Keratinocyte (primary cell): ENCODE measurements around the gene DEFB131A.
"Not testable (repeated sequence)": the region's sequence is repeated elsewhere in the genome, so short reads cannot be mapped to it uniquely, and the experiment has no call there.

Experiments
- EZH2 ChIP-seq: IDR thresholded peaks from one replicate; pipeline ENCODE4 v1.6.1; 2012; ENCODE audit warnings: inconsistent platforms, mild to moderate bottlenecking, low read length, moderate library complexity
- TF ChIP-seq, protein P1 (sequence below), 3 experiments: IDR thresholded peaks in 1 of 3; conservative IDR thresholded peaks in 1 of 3; optimal IDR thresholded peaks in 1 of 3; 2 replicates in 2 of 3; 3 replicates in 1 of 3; pipeline versions ENCODE3 to v1.5.1; 2011; ENCODE audit warnings: low read length in 3 of 3, mild to moderate bottlenecking in 3 of 3, moderate library complexity in 2 of 3, control low read depth in 1 of 3, inconsistent platforms in 1 of 3; ENCODE audit not compliant: insufficient read depth in 2 of 3; ENCODE audit errors: extremely low read depth in 1 of 3

DNA sequence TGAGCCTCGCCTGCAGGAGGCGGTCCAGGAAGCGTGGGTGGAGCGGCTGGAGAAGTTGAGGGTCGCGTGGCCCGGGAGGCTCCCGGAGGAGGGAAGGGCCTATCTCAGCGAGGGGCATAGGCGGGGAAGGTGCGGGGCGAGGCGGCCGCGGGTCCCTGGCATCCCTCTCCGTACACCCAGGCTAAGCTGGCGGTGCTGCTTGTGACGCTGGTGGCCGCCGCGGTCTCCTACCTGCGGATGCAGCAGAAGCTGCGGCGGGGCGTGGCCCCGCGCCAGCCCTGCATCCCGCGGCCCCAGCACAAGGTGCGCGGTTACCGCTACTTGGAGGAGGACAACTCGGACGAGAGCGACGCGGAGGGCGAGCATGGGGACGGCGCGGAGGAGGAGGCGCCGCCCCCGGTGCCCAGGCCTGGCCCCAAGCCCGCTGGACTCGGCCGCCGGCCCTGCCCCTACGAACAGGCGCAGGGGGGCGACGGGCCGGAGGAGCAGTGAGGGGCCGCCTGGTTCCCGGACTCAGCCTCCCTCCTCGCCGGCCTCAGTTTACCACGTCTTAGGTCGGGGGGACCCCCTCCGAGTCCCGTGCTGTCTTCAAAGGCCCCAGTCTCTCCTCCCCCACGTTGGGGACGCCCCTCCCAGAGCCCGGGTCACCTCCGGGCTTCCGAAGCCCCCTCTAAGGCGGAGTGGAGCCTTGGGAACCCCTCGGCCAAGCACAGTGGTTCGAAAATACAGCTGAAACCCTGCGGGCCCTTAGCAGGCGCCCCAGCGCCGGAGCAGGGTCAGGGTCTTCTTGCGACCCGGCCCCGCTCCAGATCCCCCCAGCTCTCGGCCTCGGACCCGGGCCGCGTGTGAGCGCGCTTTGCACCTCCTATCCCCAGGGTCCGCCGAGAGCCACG is 53.6 kb downstream of the DEFB131A start:
- TF ChIP-seq, protein P1, sequence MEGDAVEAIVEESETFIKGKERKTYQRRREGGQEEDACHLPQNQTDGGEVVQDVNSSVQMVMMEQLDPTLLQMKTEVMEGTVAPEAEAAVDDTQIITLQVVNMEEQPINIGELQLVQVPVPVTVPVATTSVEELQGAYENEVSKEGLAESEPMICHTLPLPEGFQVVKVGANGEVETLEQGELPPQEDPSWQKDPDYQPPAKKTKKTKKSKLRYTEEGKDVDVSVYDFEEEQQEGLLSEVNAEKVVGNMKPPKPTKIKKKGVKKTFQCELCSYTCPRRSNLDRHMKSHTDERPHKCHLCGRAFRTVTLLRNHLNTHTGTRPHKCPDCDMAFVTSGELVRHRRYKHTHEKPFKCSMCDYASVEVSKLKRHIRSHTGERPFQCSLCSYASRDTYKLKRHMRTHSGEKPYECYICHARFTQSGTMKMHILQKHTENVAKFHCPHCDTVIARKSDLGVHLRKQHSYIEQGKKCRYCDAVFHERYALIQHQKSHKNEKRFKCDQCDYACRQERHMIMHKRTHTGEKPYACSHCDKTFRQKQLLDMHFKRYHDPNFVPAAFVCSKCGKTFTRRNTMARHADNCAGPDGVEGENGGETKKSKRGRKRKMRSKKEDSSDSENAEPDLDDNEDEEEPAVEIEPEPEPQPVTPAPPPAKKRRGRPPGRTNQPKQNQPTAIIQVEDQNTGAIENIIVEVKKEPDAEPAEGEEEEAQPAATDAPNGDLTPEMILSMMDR (optimal IDR thresholded peaks at IDR 0.05 in 1 of 3, IDR thresholded peaks at IDR 0.05 in 1 of 3, conservative IDR thresholded peaks at IDR 0.05 in 1 of 3; ENCODE audit: extremely low read depth in 1 of 3, insufficient read depth in 2 of 3, low read length in 3 of 3) = not testable (repeated sequence)
- TF ChIP-seq EZH2 = not testable (repeated sequence)
